ENCODE measurements around the gene SAMD13. TPM values are rescaled to one million over a fixed set of nuclear protein-coding genes. Genes with fewer than 3 reads are reported as not detected.

Gene SAMD13
- total and polyA plus RNA-seq, 2 of the 8 experiments (the other 6 are each of a cell fraction or from before 2014, with no cell fraction given) = 0.86 to 2.3 TPM

DNA sequence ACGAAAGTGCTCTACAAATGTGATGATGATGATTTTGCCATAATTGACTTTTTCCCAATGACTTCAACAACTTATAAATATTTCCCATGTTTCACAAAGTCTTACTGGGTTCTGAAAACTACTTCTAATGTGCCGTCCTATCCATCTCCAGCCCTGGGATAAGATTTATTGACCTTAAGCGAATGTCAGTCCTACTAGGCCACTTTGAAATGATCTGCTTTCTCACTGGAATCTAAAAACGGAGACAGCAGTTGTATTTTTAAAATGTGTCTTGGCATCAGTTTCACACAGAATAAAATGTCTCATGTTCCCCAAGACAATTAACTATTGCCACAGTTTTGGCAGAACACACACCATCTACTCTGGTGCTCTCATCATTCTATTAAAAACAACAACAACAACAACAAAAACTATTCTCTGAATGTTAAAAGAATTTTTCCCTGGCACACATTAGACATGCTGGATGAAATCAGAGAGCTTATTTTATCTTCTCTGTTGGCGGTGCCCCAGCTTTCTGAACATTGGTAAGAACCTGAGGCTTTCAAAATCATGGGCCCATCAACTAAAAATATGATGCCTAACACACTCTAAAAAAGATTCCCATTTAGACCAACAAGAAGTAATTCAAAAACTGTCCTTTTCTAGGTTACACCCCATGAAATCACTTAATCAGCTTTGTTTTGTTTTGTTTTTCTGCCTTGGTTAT lies 73.6 kb downstream of the SAMD13 start:
- Histone ChIP-seq H2AFZ (ENCODE audit: low read length) (no peak overlapping the region), H2BK12ac (ENCODE audit: low read depth, low read length) (no peak overlapping the region), H3K9ac (replicated peaks in 1 of 4; ENCODE audit: extremely low read depth in 1 of 4, low read depth in 3 of 4, low read length in 3 of 4) (no peak overlapping the region), H3K79me1 (ENCODE audit: low read depth, low read length) (no peaks in the 10 kb centered on the region), H3K9me3 (ENCODE audit: insufficient read depth in 2 of 2, low read depth in 1 of 2, low read length in 1 of 2) (no peaks in the 10 kb centered on the region), H2BK120ac (replicated peaks; ENCODE audit: low read depth, low read length) (no peak overlapping the region), H4K91ac (replicated peaks; ENCODE audit: insufficient read length, low read length) (no peak overlapping the region), H3K23ac (ENCODE audit: insufficient read length) (no peak overlapping the region), H2BK20ac (ENCODE audit: low read length) (no peak overlapping the region), H3K36me3 (ENCODE audit: control insufficient read depth in 2 of 4, insufficient read depth in 4 of 4, low read length in 3 of 4) (no peaks in the 10 kb centered on the region), H4K20me1 (replicated peaks in 1 of 2; ENCODE audit: control insufficient read depth in 1 of 2, insufficient read depth in 2 of 2, low read length in 2 of 2) (no peaks in the 10 kb centered on the region), H2BK15ac (ENCODE audit: low read length) (no peak overlapping the region), H3K14ac (ENCODE audit: insufficient read length) (no peak overlapping the region), H3K4me1 (replicated peaks in 1 of 4; ENCODE audit: control insufficient read depth in 3 of 4, insufficient read depth in 4 of 4, low read length in 3 of 4) (peaks cover 0 to 2% (median 0%) of the 10 kb centered on the region in 4 experiments; a peak in 2 of 7 replicates), H3K27ac (ENCODE audit: low read depth, low read length) (no peak overlapping the region), H3K18ac (ENCODE audit: extremely low read depth, low read length) (no peak overlapping the region), H3K79me2 (ENCODE audit: control insufficient read depth in 1 of 2, insufficient read depth in 2 of 2, low read length in 2 of 2) (no peaks in the 10 kb centered on the region), H4K8ac (ENCODE audit: extremely low read depth, insufficient read depth, low read length) (no peak overlapping the region), H3K23me2 (ENCODE audit: low read depth, low read length) (no peaks in the 10 kb centered on the region), H3K4me3 (ENCODE audit: extremely low read depth in 1 of 4, insufficient read depth in 2 of 4, low read depth in 3 of 4, low read length in 4 of 4) (no peak overlapping the region), H3K56ac (replicated peaks; ENCODE audit: insufficient read length, low read depth, low read length) (no peak overlapping the region), H2AK5ac (ENCODE audit: low read depth, low read length) (no peak overlapping the region), H4K5ac (ENCODE audit: insufficient read length, low read depth, low read length) (no peak overlapping the region), H2BK5ac (ENCODE audit: low read depth, low read length) (no peak overlapping the region), H3K4me2 (ENCODE audit: insufficient read depth in 1 of 2, low read depth in 2 of 2, low read length in 2 of 2) (no peak overlapping the region), H3K27me3 (replicated peaks in 1 of 4; ENCODE audit: control insufficient read depth in 3 of 4, extremely low read depth in 1 of 4, insufficient read depth in 3 of 4, low read length in 3 of 4) (no peaks in the 10 kb centered on the region), H3K4ac (replicated peaks; ENCODE audit: insufficient read length, low read depth, low read length) (no peak overlapping the region)
- POLR2A ChIA-PET (ENCODE audit: partially characterized antibody) = no interaction called here
- 89% methylated on average over 5 of the region's 5 CpGs; no CpG with 5 or more reads in 1 of the 2 experiments for WGBS, 2 experiments (ENCODE audit: extremely low coverage in 1 of 2, insufficient coverage in 1 of 2, insufficient read length in 1 of 2, insufficient replicate concordance in 2 of 2, low coverage in 1 of 2, low lambda C conversion rate in 2 of 2, missing lambda C conversion rate in 1 of 2)
- DNase-seq (ENCODE audit: low read depth in 1 of 2, low spot score in 2 of 2) (no peak), FAIRE-seq (no peak)
- CTCF ChIA-PET (ENCODE audit: partially characterized antibody) = interaction anchor here (0.6 to 1.0 kb wide), 2 partner anchors 228 to 1919 kb away, joined by 3 read pairs; no protein-coding TSS in a partner anchor
- TF ChIP-seq EP300 (IDR thresholded peaks at IDR 0.05; ENCODE audit: borderline replicate concordance in 1 of 2, low read depth in 2 of 2, low read length in 2 of 2) = no peak
- TF ChIP-seq RBBP5 (IDR thresholded peaks at IDR 0.05; ENCODE audit: borderline replicate concordance, low read depth, low read length) = no peak
- no peak for TF ChIP-seq CBX5 (IDR thresholded peaks at IDR 0.05; ENCODE audit: low read depth, low read length)
- no peak for TF ChIP-seq GTF2F1 (IDR thresholded peaks at IDR 0.05; ENCODE audit: borderline replicate concordance, low read depth, low read length)
- TF ChIP-seq TBP (IDR thresholded peaks at IDR 0.05; ENCODE audit: low read depth, low read length) = no peak
- TF ChIP-seq KDM4A (IDR thresholded peaks at IDR 0.05; ENCODE audit: low read depth, low read length, severe bottlenecking) = no peak
- TF ChIP-seq RNF2 (IDR thresholded peaks at IDR 0.05; ENCODE audit: borderline replicate concordance, low read depth, low read length, missing control alignments, poor library complexity, severe bottlenecking) = no peak
- TF ChIP-seq SIX5 (IDR thresholded peaks at IDR 0.05; ENCODE audit: low read depth, low read length) = no peak
- TF ChIP-seq RXRA (IDR thresholded peaks at IDR 0.05; ENCODE audit: insufficient read depth, low read depth, low read length) = no peak
- TF ChIP-seq SP4 (IDR thresholded peaks at IDR 0.05; ENCODE audit: low read length) = no peak
- TF ChIP-seq CHD2 (IDR thresholded peaks at IDR 0.05; ENCODE audit: low read length) = no peak
- no peak for TF ChIP-seq NANOG (IDR thresholded peaks at IDR 0.05; ENCODE audit: insufficient read depth, low read depth, low read length, poor library complexity, severe bottlenecking)
